Neural crest cell (in vitro differentiated cells): Measurements from ENCODE around the gene AGAP2. TPM values are rescaled to one million over a fixed set of nuclear protein-coding genes. Genes with fewer than 3 reads are reported as not detected.

ENCODE experiments used
- DNase-seq: peaks from one replicate; pipeline ENCODE4 v3.0.0; 2021; ENCODE audit warnings: low read depth, mixed read lengths, low spot score
- H3K27ac Mint-ChIP-seq: one replicate; pipeline ENCODE4 v1.8.0; 2021; ENCODE audit warnings: mild to moderate bottlenecking, mixed read lengths; ENCODE audit not compliant: unreplicated experiment
- H3K27me3 Mint-ChIP-seq: 2 replicates; pipeline ENCODE4 v1.8.0; 2021; ENCODE audit warnings: low read depth, mild to moderate bottlenecking, mixed read lengths
- H3K36me3 Mint-ChIP-seq: 2 replicates; pipeline ENCODE4 v1.8.0; 2021; ENCODE audit warnings: low read depth, mild to moderate bottlenecking, mixed read lengths
- H3K4me1 Mint-ChIP-seq: 2 replicates; pipeline ENCODE4 v1.8.0; 2021; ENCODE audit warnings: mixed read lengths
- H3K4me3 Mint-ChIP-seq: one replicate; pipeline ENCODE4 v1.8.0; 2021; ENCODE audit warnings: mild to moderate bottlenecking, mixed read lengths
- H3K9me3 Mint-ChIP-seq: 2 replicates; pipeline ENCODE4 v1.8.0; 2021; ENCODE audit warnings: mixed read lengths
- total RNA-seq: library from RNA; stranded (reverse); gene quantifications from 2 replicates; pipeline ENCODE4 v1.2.1, GENCODE V29; 2021
- TF ChIP-seq, protein P1 (sequence below): fragments of 200-600 bp; sonication (generic); conservative IDR thresholded peaks from 2 replicates; pipeline ENCODE4 v1.5.0; 2021; ENCODE audit warnings: antibody characterized with exemption, mild to moderate bottlenecking

The AGAP2 gene
- total RNA-seq, 1 donor from 2014 or later: 4.1 TPM

DNA sequence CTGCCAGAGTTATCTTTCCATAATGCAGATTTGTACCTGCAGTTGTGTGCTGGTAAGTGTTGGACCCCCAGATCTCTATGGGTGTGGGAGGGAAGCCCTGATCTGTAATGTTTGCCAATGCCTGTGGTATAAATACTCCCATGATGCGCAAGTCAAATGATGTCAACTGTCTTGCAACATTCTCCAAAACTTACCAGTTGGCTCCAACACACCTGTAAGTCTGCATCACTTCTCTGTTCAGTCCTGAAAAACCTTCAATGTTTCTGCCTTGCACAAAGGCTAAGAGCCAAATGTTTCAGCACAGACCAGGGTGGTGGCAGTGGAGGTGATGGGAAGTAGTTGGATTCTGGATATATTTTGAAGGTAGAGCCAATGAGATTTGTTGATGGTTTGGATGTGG, 41.5 kb downstream of the AGAP2 start:
- Mint-ChIP-seq H3K36me3 (peaks cover 15% of the 10 kb centered on the region), H3K27me3 (peaks cover 4% of the 10 kb centered on the region), H3K9me3 (no peaks in the 10 kb centered on the region), H3K4me1 (no peaks in the 10 kb centered on the region), H3K27ac (no peak overlapping the region), H3K4me3 (peak overlapping the region; percentile 71)
- TF ChIP-seq, protein P1, sequence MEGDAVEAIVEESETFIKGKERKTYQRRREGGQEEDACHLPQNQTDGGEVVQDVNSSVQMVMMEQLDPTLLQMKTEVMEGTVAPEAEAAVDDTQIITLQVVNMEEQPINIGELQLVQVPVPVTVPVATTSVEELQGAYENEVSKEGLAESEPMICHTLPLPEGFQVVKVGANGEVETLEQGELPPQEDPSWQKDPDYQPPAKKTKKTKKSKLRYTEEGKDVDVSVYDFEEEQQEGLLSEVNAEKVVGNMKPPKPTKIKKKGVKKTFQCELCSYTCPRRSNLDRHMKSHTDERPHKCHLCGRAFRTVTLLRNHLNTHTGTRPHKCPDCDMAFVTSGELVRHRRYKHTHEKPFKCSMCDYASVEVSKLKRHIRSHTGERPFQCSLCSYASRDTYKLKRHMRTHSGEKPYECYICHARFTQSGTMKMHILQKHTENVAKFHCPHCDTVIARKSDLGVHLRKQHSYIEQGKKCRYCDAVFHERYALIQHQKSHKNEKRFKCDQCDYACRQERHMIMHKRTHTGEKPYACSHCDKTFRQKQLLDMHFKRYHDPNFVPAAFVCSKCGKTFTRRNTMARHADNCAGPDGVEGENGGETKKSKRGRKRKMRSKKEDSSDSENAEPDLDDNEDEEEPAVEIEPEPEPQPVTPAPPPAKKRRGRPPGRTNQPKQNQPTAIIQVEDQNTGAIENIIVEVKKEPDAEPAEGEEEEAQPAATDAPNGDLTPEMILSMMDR: no peak
- no peak for DNase-seq

DNA sequence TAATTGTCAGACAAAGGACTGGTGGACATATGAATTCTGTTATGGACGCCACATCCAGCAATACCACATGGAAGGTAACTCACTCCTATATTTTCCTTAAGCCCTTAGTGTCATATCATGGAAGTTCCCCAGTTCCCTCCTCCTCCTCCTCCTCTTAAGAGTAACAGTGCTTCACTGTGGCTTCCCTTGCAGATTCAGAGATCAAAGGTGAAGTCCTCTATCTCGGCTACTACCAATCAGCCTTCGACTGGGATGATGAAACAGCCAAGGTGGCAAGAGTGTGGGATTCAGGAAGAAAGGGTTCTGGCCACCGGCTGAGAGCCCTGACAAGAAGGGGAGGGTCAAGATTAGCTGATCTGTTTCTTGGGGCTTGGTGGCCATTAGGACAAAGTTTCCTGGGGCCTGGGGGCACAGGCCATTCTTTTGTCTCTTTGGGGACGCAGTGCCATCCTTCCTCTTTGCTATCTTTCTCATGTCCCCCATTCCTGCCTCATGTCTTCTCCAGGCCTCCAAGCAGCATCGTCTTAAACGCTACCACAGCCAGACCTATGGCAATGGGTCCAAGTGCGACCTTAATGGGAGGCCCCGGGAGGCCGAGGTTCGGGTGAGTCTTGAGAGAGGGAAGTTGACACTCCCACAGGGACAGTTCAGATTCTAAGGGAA, 42.6 kb downstream of the AGAP2 start:
- Mint-ChIP-seq H3K27me3 (peaks cover 6% of the 10 kb centered on the region), H3K4me1 (no peaks in the 10 kb centered on the region), H3K4me3 (peak overlapping the region; percentile 53), H3K27ac (no peak overlapping the region), H3K9me3 (no peaks in the 10 kb centered on the region), H3K36me3 (peaks cover 14% of the 10 kb centered on the region)
- DNase-seq: no peak
- TF ChIP-seq, protein P1: no peak

DNA sequence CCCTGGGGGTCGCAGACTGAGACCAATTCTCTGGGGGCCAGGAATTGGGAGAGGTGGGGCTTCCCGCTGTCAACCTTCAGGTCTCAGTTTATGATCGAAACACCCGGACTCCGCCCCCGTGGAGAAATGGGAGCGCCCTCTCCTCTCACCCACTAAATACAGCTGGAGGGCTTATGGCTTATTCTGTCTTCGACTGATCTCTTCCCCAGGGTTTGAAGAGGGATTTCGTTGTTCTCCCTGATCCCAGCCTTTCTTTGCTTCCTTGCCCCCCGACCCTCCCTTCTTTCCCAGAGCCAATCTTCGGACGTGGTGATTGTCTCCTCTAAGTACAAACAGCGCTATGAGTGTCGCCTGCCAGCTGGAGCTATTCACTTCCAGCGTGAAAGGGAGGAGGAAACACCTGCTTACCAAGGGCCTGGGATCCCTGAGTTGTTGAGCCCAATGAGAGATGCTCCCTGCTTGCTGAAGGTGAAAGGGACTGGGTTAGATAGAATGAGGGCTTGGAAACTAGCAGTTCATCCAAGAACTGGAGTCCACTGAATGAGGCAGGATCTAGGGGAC, 44.0 kb downstream of the AGAP2 start:
- H3K9me3 Mint-ChIP-seq: no peaks in the 10 kb centered on the region
- H3K27ac Mint-ChIP-seq: no peak overlapping the region
- no peaks in the 10 kb centered on the region for H3K4me1 Mint-ChIP-seq
- no peak overlapping the region for H3K4me3 Mint-ChIP-seq
- no peak for DNase-seq
- TF ChIP-seq, protein P1: no peak
- H3K27me3 Mint-ChIP-seq: peaks cover 18% of the 10 kb centered on the region
- peaks cover 14% of the 10 kb centered on the region for H3K36me3 Mint-ChIP-seq

DNA sequence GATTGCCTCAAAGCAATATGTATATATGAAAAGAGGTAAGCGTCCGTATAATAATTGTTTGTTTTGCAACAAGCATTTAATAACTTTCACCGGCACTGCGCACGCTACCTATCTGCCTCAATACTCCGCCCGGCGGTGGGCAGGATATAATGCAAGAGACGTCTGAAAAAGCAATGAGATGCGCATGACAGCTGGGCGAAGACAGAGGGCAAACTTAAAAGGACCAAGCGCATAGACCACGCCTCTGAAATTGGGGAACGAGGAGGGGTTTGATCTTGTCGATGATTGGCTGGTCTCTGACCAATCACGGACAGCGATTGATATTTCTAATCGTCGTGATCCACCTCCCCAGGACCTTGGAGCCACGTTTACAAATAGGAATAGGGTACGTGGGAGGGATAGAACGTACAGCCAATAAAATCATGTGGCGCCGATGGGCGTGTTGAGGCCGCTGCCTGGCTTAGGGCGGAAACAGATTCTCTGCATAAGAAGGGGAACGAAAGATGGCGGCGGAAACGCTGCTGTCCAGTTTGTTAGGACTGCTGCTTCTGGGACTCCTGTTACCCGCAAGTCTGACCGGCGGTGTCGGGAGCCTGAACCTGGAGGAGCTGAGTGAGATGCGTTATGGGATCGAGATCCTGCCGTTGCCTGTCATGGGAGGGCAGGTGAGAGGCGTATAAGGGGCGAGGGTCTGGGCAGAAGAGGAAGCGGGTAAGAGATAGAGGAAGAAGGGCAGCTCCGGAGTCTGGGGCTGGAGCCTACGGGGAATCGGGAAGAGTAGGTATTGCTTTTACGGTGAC, 44.7 kb downstream of the AGAP2 start, which contains the start of gene OS9:
OS9 (plus strand) TSS at position 474 of the 800 bp plus-strand sequence; CDS start at position 504, 30 bp downstream.
- no peaks in the 10 kb centered on the region for H3K9me3 Mint-ChIP-seq
- no peak within 1 kb of the TSS for H3K4me3 Mint-ChIP-seq
- H3K4me1 Mint-ChIP-seq: no peaks in the 10 kb centered on the region
- H3K27ac Mint-ChIP-seq: no peak within 1 kb of the TSS
- peak; percentile 86 for DNase-seq
- peaks cover 21% of the 10 kb centered on the region for H3K27me3 Mint-ChIP-seq
- TF ChIP-seq, protein P1: peak; percentile 73
- peaks cover 11% of the 10 kb centered on the region for H3K36me3 Mint-ChIP-seq

DNA sequence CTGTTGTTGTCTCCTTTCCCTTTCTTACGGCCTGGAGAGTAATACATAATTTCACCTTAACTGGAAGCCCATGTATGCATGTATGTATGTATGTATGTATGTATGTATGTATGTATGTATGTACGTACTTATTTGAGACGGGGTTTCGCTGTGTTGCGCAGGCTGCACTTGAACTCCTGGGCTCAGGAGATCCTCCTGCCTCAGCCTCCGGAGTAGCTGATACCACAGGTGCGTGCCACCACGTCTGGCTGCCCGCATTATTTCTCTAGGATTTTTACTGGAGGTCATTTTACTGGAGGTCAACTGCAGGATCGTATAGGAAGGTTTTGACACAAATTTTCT, 45.3 kb downstream of the AGAP2 start:
- no peak for DNase-seq
- H3K27ac Mint-ChIP-seq: no peak overlapping the region
- H3K27me3 Mint-ChIP-seq: peaks cover 26% of the 10 kb centered on the region
- peaks cover 5% of the 10 kb centered on the region for H3K36me3 Mint-ChIP-seq
- no peaks in the 10 kb centered on the region for H3K4me1 Mint-ChIP-seq
- H3K9me3 Mint-ChIP-seq: no peaks in the 10 kb centered on the region
- no peak overlapping the region for H3K4me3 Mint-ChIP-seq
- TF ChIP-seq, protein P1: no peak
